Measurements from ENCODE around the gene GPA33.

GPA33 gene

GRCh38 chr1:167126811-167127210 is 36.6 kb upstream of the GPA33 start:
- no peak for FAIRE-seq
- DNase-seq (ENCODE audit: insufficient read length, low spot score) = no peak
- TF ChIP-seq POLR2A (IDR thresholded peaks at IDR 0.05; ENCODE audit: low read depth, low read length) = no peak

- FAIRE-seq (no peak), DNase-seq (ENCODE audit: insufficient read length, low spot score) (no peak)
- TF ChIP-seq POLR2A (IDR thresholded peaks at IDR 0.05; ENCODE audit: low read depth, low read length) = no peak
Measured at GRCh38 chr1:167126317-167126716, 36.1 kb upstream of the GPA33 start.

- FAIRE-seq = no peak
Measured at GRCh38 chr1:167122568-167122967, 32.4 kb upstream of the GPA33 start.

GRCh38 chr1:167122121-167122480 is 31.9 kb upstream of the GPA33 start:
- DNase-seq (ENCODE audit: insufficient read length, low spot score) (no peak), FAIRE-seq (no peak)

More at GRCh38 chr1:167122568-167122967, 32.4 kb upstream of the GPA33 start:
- no peak for TF ChIP-seq POLR2A (IDR thresholded peaks at IDR 0.05; ENCODE audit: low read depth, low read length)
- no peak for DNase-seq (ENCODE audit: insufficient read length, low spot score)

DNA sequence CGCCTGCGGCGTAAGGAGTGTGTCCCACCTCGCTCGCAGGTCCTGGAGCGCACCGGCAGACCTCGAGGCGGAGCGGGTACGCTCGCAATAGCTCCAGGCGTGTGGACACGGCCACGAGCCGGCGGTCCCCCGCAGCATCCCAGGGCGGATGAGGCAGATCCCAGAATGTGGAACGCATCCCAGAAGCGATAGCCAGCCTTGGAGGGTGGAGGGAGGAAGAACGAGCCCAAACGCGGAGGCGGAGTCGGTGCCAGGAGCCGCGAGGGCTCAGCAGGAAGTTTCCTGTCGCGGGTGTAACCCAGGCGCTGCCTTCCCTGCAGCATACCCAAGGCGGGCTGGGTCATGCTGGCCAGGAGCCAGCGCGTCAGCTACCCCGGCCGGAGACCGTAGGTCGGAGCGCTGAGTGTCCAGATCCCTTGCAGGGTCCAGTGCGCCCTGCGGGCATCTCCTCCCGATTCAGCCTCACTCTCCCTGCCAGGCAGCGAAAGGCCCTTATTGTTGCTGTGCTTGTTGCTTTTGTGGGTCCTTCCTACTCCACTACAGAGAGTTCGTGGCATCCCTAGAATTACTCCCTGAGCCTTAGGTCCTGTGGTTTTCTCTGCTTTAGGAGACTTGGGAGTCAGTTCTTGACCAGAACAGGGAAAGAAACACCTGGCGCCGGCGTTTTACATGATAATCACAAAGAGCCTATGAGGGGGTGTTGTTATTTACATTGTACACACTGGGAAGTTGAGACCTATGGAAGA is 31.4 kb upstream of the GPA33 start:
- DNase-seq (ENCODE audit: insufficient read length, low spot score) (peak; percentile 87), FAIRE-seq (no peak)
- 0 out of 2 replicates have a peak, but pooled peaks have one; percentile 19 for TF ChIP-seq POLR2A (IDR thresholded peaks at IDR 0.05; ENCODE audit: low read depth, low read length)

More at GRCh38 chr1:167122121-167122480, 31.9 kb upstream of the GPA33 start:
- TF ChIP-seq POLR2A (IDR thresholded peaks at IDR 0.05; ENCODE audit: low read depth, low read length) = no peak

GRCh38 chr1:167120899-167121298 is 30.7 kb upstream of the GPA33 start:
- TF ChIP-seq POLR2A (IDR thresholded peaks at IDR 0.05; ENCODE audit: low read depth, low read length) = no peak
- FAIRE-seq (no peak), DNase-seq (ENCODE audit: insufficient read length, low spot score) (no peak)

- no peak for DNase-seq (ENCODE audit: insufficient read length, low spot score)
- TF ChIP-seq POLR2A (IDR thresholded peaks at IDR 0.05; ENCODE audit: low read depth, low read length) = no peak
- no peak for FAIRE-seq
Measured at GRCh38 chr1:167119696-167120095, 29.5 kb upstream of the GPA33 start.

- DNase-seq (ENCODE audit: insufficient read length, low spot score) = no peak
- TF ChIP-seq POLR2A (IDR thresholded peaks at IDR 0.05; ENCODE audit: low read depth, low read length) = no peak
- FAIRE-seq = no peak
Measured at GRCh38 chr1:167118188-167118587, 28.0 kb upstream of the GPA33 start.

DNA sequence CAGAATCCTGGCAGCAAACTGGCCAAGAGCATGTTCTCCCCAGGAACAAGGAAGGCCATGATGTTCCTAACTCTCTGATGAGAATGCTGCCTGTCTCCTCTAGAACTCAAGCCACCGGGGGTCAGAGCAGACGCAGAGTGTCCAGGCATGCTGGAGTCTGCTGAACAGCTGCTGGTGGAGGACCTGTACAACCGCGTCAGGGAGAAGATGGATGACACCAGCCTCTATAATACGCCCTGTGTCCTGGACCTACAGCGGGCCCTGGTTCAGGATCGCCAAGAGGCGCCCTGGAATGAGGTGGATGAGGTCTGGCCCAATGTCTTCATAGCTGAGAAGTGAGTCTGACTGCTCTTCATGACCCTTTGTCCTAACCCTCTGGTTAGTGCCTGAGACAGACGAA is 27.0 kb upstream of the GPA33 start:
- TF ChIP-seq POLR2A (IDR thresholded peaks at IDR 0.05; ENCODE audit: low read depth, low read length) = no peak
- no peak for DNase-seq (ENCODE audit: insufficient read length, low spot score)
- FAIRE-seq = no peak

DNA sequence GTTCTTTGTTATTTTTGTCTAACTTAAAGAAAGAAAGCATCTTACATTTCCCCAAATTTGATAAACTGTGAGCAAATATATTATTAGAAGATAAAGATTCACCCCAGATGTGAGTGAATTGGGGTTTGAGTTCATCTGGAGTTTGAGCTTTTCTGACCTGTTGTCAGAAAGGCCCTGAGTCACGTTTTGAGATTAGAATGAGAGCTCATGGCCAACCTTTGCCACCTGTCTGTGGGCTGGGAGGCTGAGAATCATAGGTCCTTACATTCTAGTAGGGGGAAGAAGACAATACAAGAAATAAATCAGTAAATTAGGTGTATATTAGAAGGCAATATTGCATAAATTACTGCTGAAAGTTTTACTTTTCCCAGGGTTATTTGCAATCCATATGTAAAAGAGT is 26.0 kb upstream of the GPA33 start:
- no peak for DNase-seq (ENCODE audit: insufficient read length, low spot score)
- FAIRE-seq = no peak
- TF ChIP-seq POLR2A (IDR thresholded peaks at IDR 0.05; ENCODE audit: low read depth, low read length) = no peak

DNA sequence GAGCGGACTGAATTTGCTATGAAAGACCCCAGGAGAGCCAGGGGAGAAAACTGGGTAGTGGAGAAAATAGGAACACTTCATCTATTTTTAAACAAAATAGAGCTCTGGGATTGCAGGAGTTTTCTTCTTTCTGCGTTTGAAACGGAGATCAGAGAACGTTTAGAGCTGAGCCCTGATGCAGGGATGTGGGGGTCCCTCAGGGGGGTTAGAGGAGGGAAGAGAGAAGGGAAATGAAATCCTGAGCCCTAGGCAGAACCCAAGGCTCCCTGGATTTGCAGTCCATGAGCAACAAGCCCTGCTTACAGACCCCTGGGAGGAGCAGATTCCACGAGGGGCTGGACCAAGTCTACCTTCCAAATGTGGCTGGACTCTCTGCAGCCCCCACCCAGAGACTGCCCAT is 25.5 kb upstream of the GPA33 start:
- no peak for DNase-seq (ENCODE audit: insufficient read length, low spot score)
- TF ChIP-seq POLR2A (IDR thresholded peaks at IDR 0.05; ENCODE audit: low read depth, low read length) = no peak
- no peak for FAIRE-seq

- no peak for DNase-seq (ENCODE audit: insufficient read length, low spot score)
- FAIRE-seq = no peak
- TF ChIP-seq POLR2A (IDR thresholded peaks at IDR 0.05; ENCODE audit: low read depth, low read length) = no peak
Measured at GRCh38 chr1:167114725-167115124, 24.5 kb upstream of the GPA33 start.

DNA sequence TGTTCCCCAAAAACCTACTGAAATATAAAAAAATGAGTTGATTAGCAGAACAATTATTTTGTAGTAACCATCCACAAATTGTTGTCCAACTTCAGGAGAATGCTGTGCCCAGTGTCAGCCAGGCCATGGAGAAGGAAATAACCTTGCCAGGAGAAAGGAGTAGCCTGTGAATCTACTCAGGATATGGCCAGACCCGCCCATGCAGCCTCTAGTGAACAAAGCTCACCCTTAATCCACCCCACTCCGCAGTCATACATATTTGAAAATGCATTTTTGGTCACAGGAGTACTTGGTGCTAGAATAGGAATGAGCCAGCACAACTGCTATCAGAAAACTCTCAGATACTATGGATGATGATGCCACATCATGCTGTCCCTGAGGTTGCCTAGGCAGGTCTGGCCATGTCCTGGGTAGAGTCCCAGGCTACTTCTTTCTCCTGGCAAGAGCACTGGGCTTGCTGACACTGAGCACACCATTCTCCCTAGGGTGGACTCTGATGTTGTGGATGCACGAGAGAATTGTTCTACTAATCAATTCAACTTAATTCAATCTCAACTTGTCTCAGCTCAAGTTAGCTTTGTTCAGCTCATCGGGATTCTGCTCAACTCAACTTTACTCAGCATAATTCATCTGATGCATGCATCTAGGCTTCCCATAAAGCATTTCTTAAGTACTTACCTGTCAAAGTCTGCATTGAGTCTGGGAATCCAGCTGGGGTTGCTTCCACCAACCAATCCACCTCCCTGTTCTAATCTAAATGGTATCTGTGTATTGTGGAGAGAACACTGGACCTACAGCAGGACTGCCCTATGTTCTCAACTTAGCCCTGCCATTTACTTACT is 21.9 kb upstream of the GPA33 start:
- FAIRE-seq = no peak
- TF ChIP-seq POLR2A (IDR thresholded peaks at IDR 0.05; ENCODE audit: low read depth, low read length) = no peak
- no peak for DNase-seq (ENCODE audit: insufficient read length, low spot score)

GRCh38 chr1:167110586-167110985 is 20.4 kb upstream of the GPA33 start:
- no peak for TF ChIP-seq POLR2A (IDR thresholded peaks at IDR 0.05; ENCODE audit: low read depth, low read length)
- DNase-seq (ENCODE audit: insufficient read length, low spot score) (no peak), FAIRE-seq (no peak)

GRCh38 chr1:167109125-167109524 is 18.9 kb upstream of the GPA33 start:
- DNase-seq (ENCODE audit: insufficient read length, low spot score) (no peak), FAIRE-seq (no peak)
- TF ChIP-seq POLR2A (IDR thresholded peaks at IDR 0.05; ENCODE audit: low read depth, low read length) = no peak

Measured in H54 (cell line).